RCC 7860 (cell line): ENCODE data around the gene MRGPRD.

Source experiments
- DNase-seq: peaks from one replicate; pipeline ENCODE4 v3.0.0-alpha.2; 2015; ENCODE audit warnings: low spot score
- FAIRE-seq: peaks from 2 replicates; lab custom pipeline; 2012; peaks lifted over from hg19 to GRCh38; lab: Jason Lieb, UNC

Gene MRGPRD

GRCh38 chr11:68933605-68934320, 47.0 kb downstream of the MRGPRD start:
- no peak for DNase-seq
- FAIRE-seq = no peak

- FAIRE-seq (no peak), DNase-seq (no peak)
Observed at GRCh38 chr11:68932933-68933577, 47.7 kb downstream of the MRGPRD start.

- DNase-seq (no peak), FAIRE-seq (no peak)
Observed at GRCh38 chr11:68932358-68932757, 48.4 kb downstream of the MRGPRD start.

GRCh38 chr11:68931911-68932310, 48.9 kb downstream of the MRGPRD start:
- DNase-seq = no peak
- no peak for FAIRE-seq

- no peak for DNase-seq
- no peak for FAIRE-seq
Observed at GRCh38 chr11:68930991-68931855, 49.6 kb downstream of the MRGPRD start.
